ENCODE data around the gene MPHOSPH9.
"Not testable (repeated sequence)": the region's sequence is repeated elsewhere in the genome, so short reads cannot be mapped to it uniquely, and the experiment has no call there.

MPHOSPH9 gene

GRCh38 chr12:123258593-123258992 lies 25.7 kb upstream of the MPHOSPH9 start:
- no peak for DNase-seq

GRCh38 chr12:123254853-123255446 lies 22.0 kb upstream of the MPHOSPH9 start:
- DNase-seq = no peak

DNA sequence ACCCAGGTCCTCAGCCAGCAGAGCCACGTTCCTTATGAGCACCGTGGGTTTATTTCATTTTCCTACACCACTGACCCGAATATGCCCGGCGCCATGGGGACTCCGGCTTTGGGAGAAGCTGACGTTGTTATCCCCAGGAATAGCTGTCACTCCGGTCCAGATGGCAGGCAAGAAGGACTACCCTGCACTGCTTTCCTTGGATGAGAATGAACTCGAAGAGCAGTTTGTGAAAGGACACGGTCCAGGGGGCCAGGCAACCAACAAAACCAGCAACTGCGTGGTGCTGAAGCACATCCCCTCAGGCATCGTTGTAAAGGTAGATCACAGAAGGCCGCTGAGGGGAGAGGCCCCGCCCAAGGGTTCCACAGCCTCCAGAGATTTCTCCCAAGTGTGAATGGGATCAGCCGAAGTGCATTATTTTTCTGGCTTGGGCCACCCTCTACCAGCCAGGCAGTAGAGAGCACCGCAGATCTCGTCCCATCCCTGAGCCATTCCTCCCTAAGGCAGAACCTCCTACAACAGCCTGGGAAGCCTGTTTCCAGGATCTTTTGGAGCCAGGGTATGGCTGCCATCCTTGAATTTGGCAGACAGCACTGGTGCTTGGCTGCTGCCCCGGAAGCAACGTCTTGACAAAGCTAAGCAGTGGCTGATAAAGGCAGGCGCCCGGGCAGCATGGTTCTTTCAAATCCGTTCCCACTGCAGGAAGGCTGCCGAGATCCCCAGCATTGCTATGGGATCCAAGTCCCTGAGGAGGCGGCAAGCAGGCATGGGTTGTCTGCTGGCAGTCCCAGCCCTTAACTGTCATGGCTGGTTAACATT lies 20.9 kb upstream of the MPHOSPH9 start:
- DNase-seq = peak; percentile 54

DNA sequence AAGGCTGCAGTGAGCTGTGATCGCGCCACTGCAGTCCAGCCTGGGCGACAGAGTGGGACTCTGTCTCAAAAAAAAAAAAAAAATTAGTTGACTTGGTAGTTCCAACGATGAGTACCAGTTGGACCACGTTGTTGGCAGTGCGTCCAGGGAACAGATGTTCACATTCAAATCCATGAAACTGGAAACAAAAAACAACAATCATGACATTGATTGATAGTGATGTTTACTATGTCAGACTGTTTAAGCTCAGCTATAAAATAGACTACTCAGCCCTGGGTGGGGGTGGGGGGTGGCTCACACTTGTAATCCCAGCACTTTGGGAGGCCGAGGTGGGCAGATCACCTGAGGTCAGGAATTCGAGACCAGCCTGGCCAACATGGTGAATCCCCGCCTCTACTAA lies 19.4 kb upstream of the MPHOSPH9 start:
- peak; percentile 87 for DNase-seq

- DNase-seq = no peak
Measured at GRCh38 chr12:123251403-123252076, 18.6 kb upstream of the MPHOSPH9 start.

GRCh38 chr12:123250471-123251383 lies 17.8 kb upstream of the MPHOSPH9 start:
- peak; percentile 75 for DNase-seq

DNA sequence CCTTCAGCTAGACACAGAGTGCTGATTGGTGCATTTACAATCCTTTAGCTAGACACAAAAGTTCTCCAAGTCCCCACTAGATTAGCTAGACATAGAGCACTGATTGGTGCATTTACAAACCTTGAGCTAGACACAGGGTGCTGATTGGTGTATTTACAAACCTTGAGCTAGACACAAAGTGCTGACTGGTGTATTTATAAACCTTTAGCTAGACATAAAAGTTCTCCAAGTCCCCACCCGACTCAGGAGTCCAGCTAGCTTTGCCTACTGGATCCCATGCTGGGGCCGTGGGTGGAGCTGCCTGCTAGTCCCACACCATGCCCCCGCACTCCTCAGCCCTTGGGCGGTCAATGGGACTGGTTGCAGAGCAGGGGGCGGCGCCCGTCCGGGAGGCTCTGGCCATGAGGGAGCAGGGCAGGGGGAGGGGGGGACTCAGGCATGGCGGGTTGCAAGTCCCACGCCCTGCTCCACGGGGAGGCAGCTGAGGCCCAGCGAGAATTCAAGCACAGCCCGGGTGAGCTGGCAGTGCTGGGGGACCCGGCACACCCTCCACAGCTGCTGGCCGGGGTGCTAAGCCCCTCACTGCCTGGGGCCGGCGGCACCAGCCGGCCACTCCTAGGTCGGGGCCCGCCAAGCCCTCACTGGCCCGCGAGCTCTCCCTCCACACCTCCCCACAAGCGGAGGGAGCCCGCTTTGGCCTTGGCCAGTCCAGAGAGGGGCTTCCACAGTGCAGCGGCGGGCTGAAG lies 16.2 kb upstream of the MPHOSPH9 start:
- not testable (repeated sequence) for DNase-seq

DNA sequence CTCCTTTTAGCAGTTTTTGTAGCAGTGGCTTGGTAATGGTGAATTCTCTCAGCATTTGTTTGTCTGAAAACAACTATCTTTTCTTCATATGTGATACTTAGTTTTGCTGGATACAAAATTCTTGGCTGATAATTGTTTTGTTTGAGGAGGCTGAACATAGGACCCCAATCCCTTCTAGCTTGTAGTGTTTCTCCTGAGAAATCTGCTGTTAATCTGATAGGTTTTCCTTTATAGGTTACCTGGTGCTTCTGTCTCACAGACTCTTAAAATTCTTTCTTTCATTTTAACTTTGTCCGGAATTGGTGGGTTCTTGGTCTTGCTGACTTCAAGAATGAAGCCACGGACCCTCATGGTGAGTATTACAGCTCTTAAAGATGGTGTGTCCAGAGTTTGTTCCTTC lies 15.2 kb upstream of the MPHOSPH9 start:
- not testable (repeated sequence) for DNase-seq

- DNase-seq = no peak
Measured at GRCh38 chr12:123245678-123246077, 12.7 kb upstream of the MPHOSPH9 start.

GRCh38 chr12:123243671-123244262 lies 10.8 kb upstream of the MPHOSPH9 start:
- no peak for DNase-seq

DNA sequence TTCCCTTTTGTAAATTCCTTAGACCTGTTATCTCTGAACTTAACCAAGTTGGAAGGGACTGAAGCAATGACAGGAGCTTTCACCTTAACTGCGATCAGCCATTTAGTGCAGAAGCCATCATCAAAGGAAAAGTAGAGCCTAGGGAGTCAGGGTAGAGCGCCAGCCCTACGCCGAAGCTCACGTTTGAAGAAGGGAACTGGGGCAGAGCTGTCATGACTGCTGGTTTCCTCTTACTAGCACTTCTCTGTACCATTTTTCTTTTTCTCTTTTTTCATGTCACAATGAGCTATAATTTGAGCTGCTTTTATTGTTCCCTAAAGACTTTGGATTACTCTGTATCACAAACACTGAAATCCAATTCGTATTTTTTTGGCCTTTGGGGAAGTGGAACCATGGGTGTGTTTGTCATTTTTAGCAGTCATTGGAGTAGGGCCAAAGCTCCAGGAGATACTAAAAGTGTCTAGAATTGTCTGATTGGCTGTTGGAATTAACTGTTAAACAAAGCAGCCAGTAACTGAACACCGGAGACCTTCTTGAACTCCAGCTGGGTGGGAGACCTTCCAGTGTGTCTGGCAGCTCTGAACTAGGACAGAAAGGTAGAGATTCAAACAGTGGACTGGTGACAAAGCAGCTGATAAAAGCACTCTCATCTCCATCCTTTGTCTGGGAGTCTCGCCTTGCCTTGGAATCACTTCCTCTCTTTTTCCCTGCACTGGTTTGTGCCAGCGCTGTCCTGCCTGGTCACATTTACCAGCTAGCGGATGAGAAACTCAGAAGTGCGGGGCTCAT lies 9.4 kb upstream of the MPHOSPH9 start:
- DNase-seq = no peak

GRCh38 chr12:123238961-123239360 lies 6.0 kb upstream of the MPHOSPH9 start:
- no peak for DNase-seq

DNA sequence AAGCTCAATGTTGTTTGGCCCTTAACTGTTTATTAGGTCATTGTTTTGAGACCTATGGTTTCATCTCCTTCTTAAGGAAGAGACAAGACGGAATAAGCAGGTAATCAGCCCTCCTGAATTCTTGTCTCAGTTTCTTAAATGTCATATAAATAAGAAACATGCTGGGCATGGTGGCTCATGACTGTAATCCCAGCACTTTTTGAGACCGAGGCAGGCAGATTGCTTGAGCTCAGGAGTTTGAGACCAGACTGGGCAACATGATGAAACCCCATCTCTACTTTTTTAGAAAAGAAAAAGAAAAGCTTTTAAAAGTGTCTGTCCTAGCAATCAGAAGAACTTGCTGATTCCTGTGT lies 5.4 kb upstream of the MPHOSPH9 start:
- no peak for DNase-seq

DNA sequence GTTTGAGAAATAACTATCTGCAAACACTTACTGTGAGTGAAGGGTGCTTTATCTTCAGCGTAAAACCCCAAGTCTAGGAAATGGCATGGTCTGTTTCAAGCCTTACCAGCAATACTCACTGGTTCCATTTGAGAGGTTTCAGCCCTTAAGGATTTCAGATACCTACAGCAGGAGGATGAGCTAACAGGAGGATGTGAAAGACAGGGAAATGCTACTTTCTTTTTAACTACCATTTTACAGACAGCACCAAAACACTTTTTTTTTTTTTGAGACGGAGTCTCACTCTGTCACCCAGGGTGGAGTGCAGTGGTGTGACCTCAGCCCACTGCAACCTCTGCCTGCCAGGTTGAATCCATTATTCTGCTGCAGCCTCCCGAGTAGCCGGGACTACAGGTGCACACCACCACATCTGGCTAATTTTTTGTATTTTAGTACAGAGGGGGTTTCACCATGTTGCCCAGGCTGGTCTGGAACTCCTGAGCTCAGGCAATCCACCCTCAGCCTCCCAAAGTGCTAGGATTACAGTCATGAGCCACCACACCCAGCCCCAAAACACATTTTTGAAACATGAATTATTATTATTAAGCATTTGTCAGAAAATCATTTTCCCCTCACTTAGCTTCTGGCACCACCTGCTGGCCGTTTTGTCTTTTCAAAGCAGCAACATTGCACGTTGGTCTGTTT lies 4.8 kb upstream of the MPHOSPH9 start:
- no peak for DNase-seq

- no peak for DNase-seq
Measured at GRCh38 chr12:123233505-123234308, 766 bp upstream of the MPHOSPH9 start.

- no peak for DNase-seq
Measured at GRCh38 chr12:123232472-123232806, 502 bp downstream of the MPHOSPH9 start.

DNA sequence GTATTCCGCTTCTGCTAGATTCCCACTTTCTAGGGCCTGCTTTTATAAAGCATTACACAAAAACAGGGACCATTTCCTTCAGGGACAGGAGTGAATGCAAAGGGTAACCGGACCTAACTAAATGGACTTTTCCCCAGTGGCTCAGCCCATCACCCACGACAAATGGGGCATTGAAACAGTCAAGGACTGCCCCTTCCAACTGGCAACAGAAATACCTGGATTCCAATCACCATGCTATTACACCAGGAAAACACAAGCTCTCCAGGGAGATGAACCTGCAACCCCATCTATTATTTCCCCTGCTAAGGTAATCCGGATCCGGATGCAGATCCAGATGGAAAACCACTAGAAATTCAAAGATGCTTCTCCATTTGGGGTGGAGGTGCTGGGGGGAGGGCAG lies 1.0 kb downstream of the MPHOSPH9 start:
- DNase-seq = no peak

- DNase-seq = no peak
Measured at GRCh38 chr12:123229051-123229450, 3.9 kb downstream of the MPHOSPH9 start.

- DNase-seq = no peak
Measured at GRCh38 chr12:123227581-123228258, 5.2 kb downstream of the MPHOSPH9 start.
